GM19328 (cell line): ENCODE results near the gene GSTM2.
"Not testable (repeated sequence)": the region's sequence is repeated elsewhere in the genome, so short reads cannot be mapped to it uniquely, and the experiment has no call there.

Experiments used
- ATAC-seq: cut with Tn5 transposase; IDR thresholded peaks from one replicate; pipeline ENCODE4 v1.9.1; 2021; ENCODE audit warnings: mild to moderate bottlenecking, moderate library complexity; ENCODE audit not compliant: unreplicated experiment

GSTM2 gene

GRCh38 chr1:109673861-109674260 is 6.0 kb downstream of the GSTM2 start:
- ATAC-seq = not testable (repeated sequence)

GRCh38 chr1:109676683-109677381 is 9.0 kb downstream of the GSTM2 start:
- ATAC-seq = not testable (repeated sequence)

- no peak for ATAC-seq
Measured at GRCh38 chr1:109677459-109677858, 9.6 kb downstream of the GSTM2 start.

- not testable (repeated sequence) for ATAC-seq
Measured at GRCh38 chr1:109678637-109679036, 10.8 kb downstream of the GSTM2 start.

GRCh38 chr1:109684777-109685176 is 16.9 kb downstream of the GSTM2 start:
- ATAC-seq = not testable (repeated sequence)

- not testable (repeated sequence) for ATAC-seq
Measured at GRCh38 chr1:109685399-109685798, 17.5 kb downstream of the GSTM2 start.

- ATAC-seq = not testable (repeated sequence)
Measured at GRCh38 chr1:109685890-109686289, 18.0 kb downstream of the GSTM2 start.

GRCh38 chr1:109687109-109687508 is 19.3 kb downstream of the GSTM2 start:
- ATAC-seq = not testable (repeated sequence)

- peak; percentile 98 for ATAC-seq
Measured at GRCh38 chr1:109687641-109688499, 20.0 kb downstream of the GSTM2 start, which contains the start of gene GSTM1. TSS of gene GSTM1 (plus strand) at chr1:109687817. CDS start at chr1:109687874, 57 bp downstream.

GRCh38 chr1:109689844-109690405 is 22.1 kb downstream of the GSTM2 start:
- no peak for ATAC-seq

- ATAC-seq = no peak
Measured at GRCh38 chr1:109691759-109692158, 23.9 kb downstream of the GSTM2 start.

- ATAC-seq = not testable (repeated sequence)
Measured at GRCh38 chr1:109694400-109694799, 26.5 kb downstream of the GSTM2 start.

- not testable (repeated sequence) for ATAC-seq
Measured at GRCh38 chr1:109695138-109695537, 27.3 kb downstream of the GSTM2 start.

GRCh38 chr1:109697066-109697465 is 29.2 kb downstream of the GSTM2 start:
- ATAC-seq = no peak

- not testable (repeated sequence) for ATAC-seq
Measured at GRCh38 chr1:109697861-109698260, 30.0 kb downstream of the GSTM2 start.

- not testable (repeated sequence) for ATAC-seq
Measured at GRCh38 chr1:109702940-109703339, 35.1 kb downstream of the GSTM2 start.

- ATAC-seq = no peak
Measured at GRCh38 chr1:109704173-109704572, 36.3 kb downstream of the GSTM2 start.

- ATAC-seq = no peak
Measured at GRCh38 chr1:109705411-109705810, 37.6 kb downstream of the GSTM2 start.

- not testable (repeated sequence) for ATAC-seq
Measured at GRCh38 chr1:109708949-109709348, 41.1 kb downstream of the GSTM2 start.

GRCh38 chr1:109709822-109710221 is 42.0 kb downstream of the GSTM2 start:
- ATAC-seq = not testable (repeated sequence)

- ATAC-seq = not testable (repeated sequence)
Measured at GRCh38 chr1:109711593-109712320, 43.9 kb downstream of the GSTM2 start, which contains the start of gene GSTM5. TSS of gene GSTM5 (plus strand) at chr1:109712251. CDS start at chr1:109712313, 62 bp downstream.
